Measurements from ENCODE around the gene DRC7.

DRC7 gene

GRCh38 chr16:57771141-57771785 lies 76.7 kb downstream of the DRC7 start:
- no peak overlapping the region for H3K4me3 ChIP-seq (ENCODE audit: low read depth, low read length)
- H3K36me3 ChIP-seq: no peaks in the 10 kb centered on the region
- TF ChIP-seq CTCF (IDR thresholded peaks at IDR 0.05; ENCODE audit: low read depth, low read length): no peak
- no peak for DNase-seq
- H3K9me3 ChIP-seq (ENCODE audit: severe bottlenecking): no peaks in the 10 kb centered on the region
- H3K27me3 ChIP-seq (ENCODE audit: insufficient read depth, low read depth, severe bottlenecking): no peaks in the 10 kb centered on the region
- H3K27ac ChIP-seq: no peak overlapping the region

- Histone ChIP-seq H3K9me3 (ENCODE audit: severe bottlenecking) (no peaks in the 10 kb centered on the region), H3K36me3 (no peaks in the 10 kb centered on the region), H3K27me3 (ENCODE audit: insufficient read depth, low read depth, severe bottlenecking) (no peaks in the 10 kb centered on the region), H3K4me3 (ENCODE audit: low read depth, low read length) (no peak overlapping the region), H3K27ac (no peak overlapping the region)
- no peak for TF ChIP-seq CTCF (IDR thresholded peaks at IDR 0.05; ENCODE audit: low read depth, low read length)
- no peak for DNase-seq
Measured at GRCh38 chr16:57773019-57773418, 78.4 kb downstream of the DRC7 start.

GRCh38 chr16:57773655-57774295 lies 79.2 kb downstream of the DRC7 start:
- DNase-seq: no peak
- Histone ChIP-seq H3K36me3 (no peaks in the 10 kb centered on the region), H3K9me3 (ENCODE audit: severe bottlenecking) (no peaks in the 10 kb centered on the region), H3K4me3 (ENCODE audit: low read depth, low read length) (no peak overlapping the region), H3K27me3 (ENCODE audit: insufficient read depth, low read depth, severe bottlenecking) (no peaks in the 10 kb centered on the region), H3K27ac (no peak overlapping the region)
- TF ChIP-seq CTCF (IDR thresholded peaks at IDR 0.05; ENCODE audit: low read depth, low read length): no peak

- no peak for TF ChIP-seq CTCF (IDR thresholded peaks at IDR 0.05; ENCODE audit: low read depth, low read length)
- Histone ChIP-seq H3K27me3 (ENCODE audit: insufficient read depth, low read depth, severe bottlenecking) (no peaks in the 10 kb centered on the region), H3K27ac (no peak overlapping the region), H3K9me3 (ENCODE audit: severe bottlenecking) (no peaks in the 10 kb centered on the region), H3K4me3 (ENCODE audit: low read depth, low read length) (no peak overlapping the region), H3K36me3 (no peaks in the 10 kb centered on the region)
- no peak for DNase-seq
Measured at GRCh38 chr16:57774705-57775285, 80.2 kb downstream of the DRC7 start.

GRCh38 chr16:57775661-57776469 lies 81.3 kb downstream of the DRC7 start:
- Histone ChIP-seq H3K27ac (no peak overlapping the region), H3K27me3 (ENCODE audit: insufficient read depth, low read depth, severe bottlenecking) (no peaks in the 10 kb centered on the region), H3K9me3 (ENCODE audit: severe bottlenecking) (no peaks in the 10 kb centered on the region), H3K4me3 (ENCODE audit: low read depth, low read length) (no peak overlapping the region), H3K36me3 (no peaks in the 10 kb centered on the region)
- TF ChIP-seq CTCF (IDR thresholded peaks at IDR 0.05; ENCODE audit: low read depth, low read length): peak; percentile 97
- peak; percentile 93 for DNase-seq

Data from WERI-Rb-1 (cell line).